ENCODE measurements around the gene PPIE.

Gene PPIE

DNA sequence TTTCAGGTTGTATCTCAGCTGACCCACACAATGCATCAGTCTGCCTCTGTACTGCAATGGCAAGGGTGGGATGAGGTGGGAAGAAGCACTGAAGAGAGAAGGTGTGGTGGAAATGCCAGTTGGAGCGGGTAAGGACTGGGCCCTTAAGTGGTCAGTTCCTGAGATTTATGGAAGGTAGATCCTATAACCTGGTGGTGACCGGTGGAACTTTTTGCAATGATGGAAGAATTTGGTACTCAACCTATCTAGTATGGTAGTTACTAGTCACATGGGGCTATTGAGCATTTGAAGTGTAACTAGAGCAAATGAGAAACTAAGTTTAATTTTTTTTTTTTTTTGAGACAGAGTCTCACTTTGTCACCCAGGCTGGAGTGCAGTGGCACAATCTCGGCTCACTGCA is 39.3 kb upstream of the PPIE start:
- no peak overlapping the region for H3K4me3 ChIP-seq (ENCODE audit: low read length)
- no peak overlapping the region for H3K27ac ChIP-seq (ENCODE audit: low read depth, low read length)
- H3K9ac ChIP-seq (ENCODE audit: low read length), result no peak overlapping the region
- peaks cover 4% of the 10 kb centered on the region for H3K27me3 ChIP-seq (ENCODE audit: control insufficient read depth, insufficient read depth, low read length)
- H3K4me1 ChIP-seq (ENCODE audit: control insufficient read depth, insufficient read depth, low read length), result no peaks in the 10 kb centered on the region
- no peaks in the 10 kb centered on the region for H3K36me3 ChIP-seq (ENCODE audit: control insufficient read depth, insufficient read depth, low read length)

DNA sequence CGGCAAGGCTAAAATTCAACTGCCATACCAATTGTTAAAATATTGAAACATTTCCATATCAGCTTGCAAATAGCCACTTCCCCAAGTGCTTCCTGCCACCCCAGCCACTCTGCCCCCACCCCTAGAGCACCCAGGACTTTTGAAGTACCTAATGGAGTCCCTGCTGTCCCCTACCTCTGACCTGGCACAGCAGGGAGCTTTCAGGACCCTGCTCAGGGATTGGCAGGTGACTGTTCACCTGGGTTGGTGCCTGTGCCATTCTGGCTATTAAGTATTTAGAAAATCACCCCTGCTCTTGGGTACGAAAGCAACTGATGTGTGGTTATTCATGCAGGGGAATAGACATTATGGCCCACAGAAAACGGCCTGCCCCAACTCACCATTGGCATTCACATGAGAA is 38.3 kb upstream of the PPIE start:
- H3K4me3 ChIP-seq (ENCODE audit: low read length), result no peak overlapping the region
- no peak overlapping the region for H3K9ac ChIP-seq (ENCODE audit: low read length)
- no peak overlapping the region for H3K27ac ChIP-seq (ENCODE audit: low read depth, low read length)
- H3K36me3 ChIP-seq (ENCODE audit: control insufficient read depth, insufficient read depth, low read length), result no peaks in the 10 kb centered on the region
- H3K27me3 ChIP-seq (ENCODE audit: control insufficient read depth, insufficient read depth, low read length), result peaks cover 4% of the 10 kb centered on the region
- H3K4me1 ChIP-seq (ENCODE audit: control insufficient read depth, insufficient read depth, low read length), result no peaks in the 10 kb centered on the region

DNA sequence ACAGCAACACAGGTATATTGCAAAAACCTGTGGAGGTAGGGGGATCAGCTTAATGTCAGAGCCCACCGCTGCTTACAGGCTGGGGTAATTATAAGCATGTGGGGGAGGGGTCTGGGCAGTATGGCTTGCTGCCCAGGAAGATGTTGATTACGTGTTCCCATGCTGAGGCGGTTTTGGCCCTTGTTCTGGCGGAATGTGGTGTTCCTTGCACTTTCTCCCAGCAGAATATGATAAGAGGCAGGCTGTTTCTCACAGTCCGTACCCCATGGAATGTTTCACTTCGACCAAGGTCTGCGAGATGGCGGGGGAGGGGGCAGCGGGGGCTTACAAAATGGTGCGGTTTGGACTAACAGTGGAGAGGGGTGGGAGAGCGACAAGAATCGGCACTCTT is 37.6 kb upstream of the PPIE start:
- Histone ChIP-seq H3K4me1 (ENCODE audit: control insufficient read depth, insufficient read depth, low read length) (no peaks in the 10 kb centered on the region), H3K9ac (ENCODE audit: low read length) (no peak overlapping the region), H3K27me3 (ENCODE audit: control insufficient read depth, insufficient read depth, low read length) (peaks cover 4% of the 10 kb centered on the region), H3K36me3 (ENCODE audit: control insufficient read depth, insufficient read depth, low read length) (no peaks in the 10 kb centered on the region), H3K27ac (ENCODE audit: low read depth, low read length) (no peak overlapping the region), H3K4me3 (ENCODE audit: low read length) (no peak overlapping the region)

DNA sequence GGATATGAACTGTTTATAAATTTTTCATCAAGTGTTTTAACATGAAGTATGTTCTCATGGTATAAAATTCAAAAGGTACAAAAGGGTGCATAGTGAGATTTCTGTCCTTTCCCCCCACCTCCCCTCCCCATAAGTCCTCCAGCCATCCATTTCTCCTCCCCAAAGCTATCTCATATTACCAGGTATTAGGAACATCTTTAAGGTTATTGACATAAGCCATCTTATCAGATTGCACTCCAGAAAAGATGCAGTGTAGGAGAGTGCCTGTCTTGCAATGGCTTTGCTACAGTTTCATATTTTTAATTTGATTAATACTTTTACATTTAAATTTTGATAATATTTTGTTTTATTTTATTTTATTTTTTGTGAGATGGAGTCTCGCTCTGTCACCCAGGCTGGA is 33.9 kb upstream of the PPIE start:
- H3K27me3 ChIP-seq (ENCODE audit: control insufficient read depth, insufficient read depth, low read length), result peaks cover 4% of the 10 kb centered on the region
- no peaks in the 10 kb centered on the region for H3K4me1 ChIP-seq (ENCODE audit: control insufficient read depth, insufficient read depth, low read length)
- H3K36me3 ChIP-seq (ENCODE audit: control insufficient read depth, insufficient read depth, low read length), result no peaks in the 10 kb centered on the region
- no peak overlapping the region for H3K4me3 ChIP-seq (ENCODE audit: low read length)
- no peak overlapping the region for H3K27ac ChIP-seq (ENCODE audit: low read depth, low read length)
- no peak overlapping the region for H3K9ac ChIP-seq (ENCODE audit: low read length)

DNA sequence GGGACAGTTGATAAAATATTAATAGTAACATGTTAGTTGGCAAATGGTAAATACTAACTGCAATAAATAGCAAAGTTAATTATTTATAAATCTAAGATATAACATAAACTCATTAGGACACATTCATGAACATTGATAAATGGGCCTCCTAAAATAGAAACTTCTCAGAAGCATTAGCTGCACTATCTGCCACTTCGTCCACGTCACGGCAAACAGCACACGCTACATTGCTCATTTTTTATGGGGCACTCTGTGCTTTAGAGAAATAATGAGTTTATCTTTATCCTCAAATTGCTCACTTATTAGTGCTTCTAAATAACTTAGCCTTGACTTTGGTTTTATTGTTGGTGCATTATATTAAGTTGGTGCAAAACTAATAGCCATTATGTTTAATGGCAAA is 31.2 kb upstream of the PPIE start:
- no peaks in the 10 kb centered on the region for H3K36me3 ChIP-seq (ENCODE audit: control insufficient read depth, insufficient read depth, low read length)
- H3K27me3 ChIP-seq (ENCODE audit: control insufficient read depth, insufficient read depth, low read length), result no peaks in the 10 kb centered on the region
- H3K27ac ChIP-seq (ENCODE audit: low read depth, low read length), result no peak overlapping the region
- no peak overlapping the region for H3K9ac ChIP-seq (ENCODE audit: low read length)
- no peaks in the 10 kb centered on the region for H3K4me1 ChIP-seq (ENCODE audit: control insufficient read depth, insufficient read depth, low read length)
- H3K4me3 ChIP-seq (ENCODE audit: low read length), result no peak overlapping the region

DNA sequence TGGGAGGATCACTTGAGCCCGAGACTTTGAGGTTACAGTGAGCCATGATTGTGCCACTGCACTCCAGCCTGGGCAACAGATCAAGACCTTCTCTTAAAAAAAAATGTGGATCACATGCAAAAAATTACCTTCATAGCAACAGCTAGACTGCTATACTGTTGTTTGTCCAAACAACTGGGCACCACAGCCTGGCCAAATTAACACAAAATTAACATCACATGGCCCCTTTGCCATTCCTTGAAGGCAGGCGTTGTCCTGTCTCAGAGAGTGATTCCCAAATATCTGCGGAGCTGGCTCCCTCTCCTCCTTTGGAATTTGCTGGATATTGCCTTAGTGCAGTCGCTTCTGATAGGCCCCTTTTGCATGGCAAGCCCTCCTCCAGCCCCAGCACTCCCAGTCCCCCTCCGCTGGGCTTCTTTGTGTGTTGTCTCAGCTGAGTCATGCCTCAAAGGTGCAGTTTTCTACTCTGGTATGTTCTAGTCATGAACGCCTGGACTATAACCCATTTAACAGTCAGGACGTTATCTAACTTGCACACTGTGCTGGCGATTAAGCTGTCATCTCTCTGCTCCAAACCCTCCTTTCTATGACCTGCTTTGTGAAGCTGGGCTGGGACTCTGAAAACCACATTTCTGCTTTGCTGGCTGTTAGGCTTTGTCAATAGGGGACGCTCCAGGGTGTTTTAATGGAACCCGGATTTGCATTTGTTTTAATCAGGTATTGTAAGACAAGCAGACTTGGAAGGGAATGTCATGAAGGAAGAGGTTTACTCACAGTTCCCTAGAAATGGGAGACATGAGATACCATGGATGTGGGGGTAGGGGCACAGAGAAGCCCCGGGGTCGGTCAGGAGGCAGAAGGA is 27.3 kb upstream of the PPIE start:
- no peaks in the 10 kb centered on the region for H3K27me3 ChIP-seq (ENCODE audit: control insufficient read depth, insufficient read depth, low read length)
- H3K36me3 ChIP-seq (ENCODE audit: control insufficient read depth, insufficient read depth, low read length), result no peaks in the 10 kb centered on the region
- no peak overlapping the region for H3K27ac ChIP-seq (ENCODE audit: low read depth, low read length)
- H3K4me3 ChIP-seq (ENCODE audit: low read length), result no peak overlapping the region
- no peak overlapping the region for H3K9ac ChIP-seq (ENCODE audit: low read length)
- H3K4me1 ChIP-seq (ENCODE audit: control insufficient read depth, insufficient read depth, low read length), result no peaks in the 10 kb centered on the region

DNA sequence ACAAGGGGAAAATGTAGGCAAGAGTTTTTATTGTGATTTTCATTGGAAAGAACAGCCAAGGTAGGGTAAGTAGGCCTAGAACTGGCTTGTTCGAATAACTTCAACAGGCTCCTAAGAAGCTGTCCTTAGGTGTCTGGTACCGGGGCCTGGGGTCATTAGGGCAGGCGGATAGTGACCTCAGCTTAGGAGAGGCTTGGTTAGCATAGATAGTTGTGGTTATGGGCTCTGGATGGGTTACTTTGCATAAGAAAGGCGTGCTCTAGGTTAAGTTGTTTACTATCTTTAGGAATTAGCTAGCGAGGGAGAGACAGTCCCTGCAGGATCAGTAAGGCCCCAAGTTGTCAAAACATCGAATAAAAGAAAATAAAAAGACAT is 26.7 kb upstream of the PPIE start:
- Histone ChIP-seq H3K4me1 (ENCODE audit: control insufficient read depth, insufficient read depth, low read length) (no peaks in the 10 kb centered on the region), H3K27me3 (ENCODE audit: control insufficient read depth, insufficient read depth, low read length) (no peaks in the 10 kb centered on the region), H3K27ac (ENCODE audit: low read depth, low read length) (no peak overlapping the region), H3K36me3 (ENCODE audit: control insufficient read depth, insufficient read depth, low read length) (no peaks in the 10 kb centered on the region), H3K9ac (ENCODE audit: low read length) (no peak overlapping the region), H3K4me3 (ENCODE audit: low read length) (no peak overlapping the region)

DNA sequence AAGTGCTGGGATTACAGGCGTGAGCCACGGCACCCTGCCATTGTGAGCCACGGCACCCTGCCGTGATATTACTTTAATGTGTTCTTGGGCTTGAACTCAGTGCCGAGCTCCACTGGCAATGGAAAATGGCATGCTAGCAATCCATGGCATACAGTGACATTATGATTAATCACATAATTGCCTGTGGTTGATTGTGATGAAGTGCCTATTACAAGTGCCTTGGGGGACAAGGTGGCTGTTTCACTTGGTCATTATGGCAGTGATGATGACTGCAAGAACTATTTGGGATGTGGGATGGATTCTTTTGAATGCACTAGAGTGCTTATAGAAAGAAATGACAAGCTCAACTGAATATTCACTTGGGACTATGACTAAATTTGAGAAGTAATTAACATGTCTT is 25.1 kb upstream of the PPIE start:
- H3K27ac ChIP-seq (ENCODE audit: low read depth, low read length), result no peak overlapping the region
- no peak overlapping the region for H3K4me3 ChIP-seq (ENCODE audit: low read length)
- no peaks in the 10 kb centered on the region for H3K36me3 ChIP-seq (ENCODE audit: control insufficient read depth, insufficient read depth, low read length)
- no peaks in the 10 kb centered on the region for H3K27me3 ChIP-seq (ENCODE audit: control insufficient read depth, insufficient read depth, low read length)
- no peak overlapping the region for H3K9ac ChIP-seq (ENCODE audit: low read length)
- H3K4me1 ChIP-seq (ENCODE audit: control insufficient read depth, insufficient read depth, low read length), result no peaks in the 10 kb centered on the region

DNA sequence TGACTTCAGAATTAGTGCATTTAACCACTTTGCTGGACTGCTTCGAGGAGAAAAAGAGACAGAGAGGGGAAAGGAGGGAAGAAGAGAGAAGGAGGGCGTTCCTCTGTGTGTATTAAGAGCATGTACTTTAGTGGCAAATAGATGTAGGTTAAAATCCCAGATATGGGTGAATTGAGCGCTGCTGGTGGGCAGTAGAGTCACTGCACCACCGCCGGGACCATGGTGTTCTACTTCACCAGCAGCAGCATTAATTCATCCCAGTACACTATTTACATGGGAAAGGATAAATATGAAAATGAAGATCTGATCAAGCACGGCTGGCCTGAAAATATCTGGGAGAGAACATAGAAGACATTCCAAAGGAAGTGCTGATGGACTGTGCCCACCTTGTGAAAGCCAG is 20.9 kb upstream of the PPIE start:
- Histone ChIP-seq H3K27me3 (ENCODE audit: control insufficient read depth, insufficient read depth, low read length) (no peaks in the 10 kb centered on the region), H3K27ac (ENCODE audit: low read depth, low read length) (no peak overlapping the region), H3K36me3 (ENCODE audit: control insufficient read depth, insufficient read depth, low read length) (no peaks in the 10 kb centered on the region), H3K9ac (ENCODE audit: low read length) (no peak overlapping the region), H3K4me3 (ENCODE audit: low read length) (no peak overlapping the region), H3K4me1 (ENCODE audit: control insufficient read depth, insufficient read depth, low read length) (no peaks in the 10 kb centered on the region)

DNA sequence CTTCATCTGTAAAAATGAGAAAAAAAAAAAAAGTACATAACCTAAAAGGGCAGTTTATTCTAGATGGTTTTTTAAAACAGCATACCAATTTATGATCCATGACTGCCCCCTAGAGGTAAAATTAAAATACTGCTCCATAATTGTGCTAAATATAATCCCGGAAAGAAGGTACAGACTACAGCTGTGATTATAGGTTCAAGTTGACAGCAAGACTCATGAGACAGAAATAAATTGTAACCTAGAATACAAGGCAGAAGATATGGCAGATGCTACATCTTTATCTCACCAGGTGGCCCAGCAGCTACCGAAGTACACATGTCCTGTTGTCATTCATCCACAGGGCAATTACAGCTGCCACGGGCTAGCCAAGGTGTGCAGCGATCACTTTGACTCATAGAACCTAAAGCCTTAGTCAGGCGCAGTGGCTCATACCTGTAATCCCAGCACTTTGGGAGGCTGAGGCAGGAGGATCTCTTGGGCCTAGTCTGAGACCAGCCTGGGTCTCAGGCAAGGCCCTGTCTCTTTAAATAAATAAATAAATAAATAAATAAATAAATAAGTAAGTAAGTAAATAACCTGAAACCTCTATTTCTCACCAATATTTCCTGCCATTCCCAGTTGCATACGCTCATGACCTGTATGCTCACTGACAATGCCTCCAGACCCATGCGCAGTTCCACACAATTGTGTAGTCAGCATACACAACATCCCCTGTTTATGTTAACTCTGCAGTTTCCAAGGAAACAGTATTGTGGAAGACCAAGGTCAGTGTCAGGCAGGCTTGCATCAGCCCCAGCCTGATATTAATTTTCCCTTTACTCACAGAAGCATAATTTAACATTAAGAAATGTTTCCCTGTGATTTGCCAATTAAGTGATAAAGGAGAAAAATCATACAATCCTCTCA is 18.3 kb upstream of the PPIE start:
- no peaks in the 10 kb centered on the region for H3K4me1 ChIP-seq (ENCODE audit: control insufficient read depth, insufficient read depth, low read length)
- H3K27ac ChIP-seq (ENCODE audit: low read depth, low read length), result no peak overlapping the region
- no peaks in the 10 kb centered on the region for H3K27me3 ChIP-seq (ENCODE audit: control insufficient read depth, insufficient read depth, low read length)

DNA sequence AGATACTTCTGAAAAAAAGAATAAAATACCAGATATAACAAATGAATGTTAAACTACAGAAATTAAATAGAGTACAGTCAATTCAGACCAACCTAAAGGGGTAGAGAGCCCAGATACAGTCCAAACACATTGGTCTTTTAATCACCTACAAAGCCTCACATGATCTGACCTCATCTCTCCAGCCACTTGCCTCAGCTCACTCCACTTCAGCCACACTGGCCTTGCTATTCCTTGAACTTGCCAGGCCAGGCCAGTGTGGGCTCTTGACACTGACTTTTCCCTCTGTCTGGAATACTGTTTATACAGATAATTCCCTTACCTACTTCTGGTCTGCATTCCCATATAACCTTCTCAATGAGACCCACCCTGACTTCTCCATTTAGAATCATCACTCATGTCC is 17.0 kb upstream of the PPIE start:
- H3K4me3 ChIP-seq (ENCODE audit: low read length), result no peak overlapping the region
- no peak overlapping the region for H3K9ac ChIP-seq (ENCODE audit: low read length)
- no peaks in the 10 kb centered on the region for H3K27me3 ChIP-seq (ENCODE audit: control insufficient read depth, insufficient read depth, low read length)
- H3K36me3 ChIP-seq (ENCODE audit: control insufficient read depth, insufficient read depth, low read length), result no peaks in the 10 kb centered on the region
- no peak overlapping the region for H3K27ac ChIP-seq (ENCODE audit: low read depth, low read length)
- no peaks in the 10 kb centered on the region for H3K4me1 ChIP-seq (ENCODE audit: control insufficient read depth, insufficient read depth, low read length)

More for the DNA sequence above, 18.3 kb upstream of the PPIE start:
- H3K9ac ChIP-seq (ENCODE audit: low read length), result no peak overlapping the region
- no peaks in the 10 kb centered on the region for H3K36me3 ChIP-seq (ENCODE audit: control insufficient read depth, insufficient read depth, low read length)
- no peak overlapping the region for H3K4me3 ChIP-seq (ENCODE audit: low read length)

DNA sequence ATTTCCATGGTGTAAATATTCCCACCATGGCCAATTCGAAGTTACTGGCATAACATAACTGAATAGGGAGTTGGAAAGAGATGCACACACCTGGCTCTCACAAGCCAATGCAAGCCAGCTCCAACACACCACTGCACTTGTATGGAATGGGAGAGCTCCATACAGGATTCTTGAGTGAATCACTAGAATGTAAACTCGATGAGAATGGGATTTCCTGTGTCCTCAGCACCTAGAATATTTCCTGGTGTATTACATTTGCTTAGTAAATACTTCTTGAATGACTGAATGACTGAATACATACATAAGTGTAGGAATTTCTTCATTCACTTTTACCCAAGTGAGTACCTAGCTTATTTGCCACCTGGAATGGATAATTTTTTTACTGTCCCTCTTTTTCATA is 16.2 kb upstream of the PPIE start:
- no peak overlapping the region for H3K4me3 ChIP-seq (ENCODE audit: low read length)
- no peaks in the 10 kb centered on the region for H3K36me3 ChIP-seq (ENCODE audit: control insufficient read depth, insufficient read depth, low read length)
- H3K27me3 ChIP-seq (ENCODE audit: control insufficient read depth, insufficient read depth, low read length), result no peaks in the 10 kb centered on the region
- H3K4me1 ChIP-seq (ENCODE audit: control insufficient read depth, insufficient read depth, low read length), result no peaks in the 10 kb centered on the region
- no peak overlapping the region for H3K9ac ChIP-seq (ENCODE audit: low read length)
- H3K27ac ChIP-seq (ENCODE audit: low read depth, low read length), result no peak overlapping the region

Data from rectal smooth muscle tissue (tissue), 1 donor.